Bronchial epithelial cell (primary cell): ENCODE measurements around the gene PFDN2. TPM values are rescaled to one million over a fixed set of nuclear protein-coding genes. Genes with fewer than 3 reads are reported as not detected.

Experiments
- total RNA-seq: library from RNA; depleted of rRNA; stranded (reverse); fragments of >200 nt; gene quantifications from 2 replicates; pipeline ENCODE4 v1.2.1, GENCODE V29; 2014

PFDN2 gene
- total RNA-seq, 1 donor from 2014 or later: 204 TPM

Other genes starting within 250 kb of the PFDN2 start
- not detected in 2 replicates for gene ITLN1, start 232.9 kb downstream of the PFDN2 start, total RNA-seq
- gene ITLN2, start 163.2 kb downstream of the PFDN2 start, total RNA-seq: 0.26 TPM in 1 of 2 replicates, not detected in the other
- 269 and 280 TPM in 2 replicates for gene F11R, start 96.9 kb downstream of the PFDN2 start, total RNA-seq
- gene TSTD1, start 79.1 kb downstream of the PFDN2 start, total RNA-seq: 55.5 and 87.1 TPM in 2 replicates
- gene USF1, start 72.1 kb downstream of the PFDN2 start, total RNA-seq: 58.4 and 70.2 TPM in 2 replicates
- gene ARHGAP30, start 48.1 kb downstream of the PFDN2 start, total RNA-seq: 1.3 and 3.1 TPM in 2 replicates
- gene NECTIN4, start 28.5 kb downstream of the PFDN2 start, total RNA-seq: 108 and 200 TPM in 2 replicates
- 1.3 and 5.0 TPM in 2 replicates for gene KLHDC9, start 19.7 kb downstream of the PFDN2 start, total RNA-seq
- 40.5 and 58.2 TPM in 2 replicates for gene NIT1, start 68 bp upstream of the PFDN2 start, total RNA-seq
- gene DEDD, start 14.6 kb upstream of the PFDN2 start, total RNA-seq: 26.9 and 31.9 TPM in 2 replicates
- gene UFC1, start 35.9 kb upstream of the PFDN2 start, total RNA-seq: 93.5 and 94.3 TPM in 2 replicates
- gene USP21, start 41.5 kb upstream of the PFDN2 start, total RNA-seq: 3.9 and 4.7 TPM in 2 replicates
- gene PPOX, start 48.4 kb upstream of the PFDN2 start, total RNA-seq: 10.0 and 11.0 TPM in 2 replicates
- gene B4GALT3, start 59.5 kb upstream of the PFDN2 start, total RNA-seq: 11.5 and 12.9 TPM in 2 replicates
- under 0.01 TPM in 1 of 2 replicates, not detected in the other for gene ADAMTS4, start 81.0 kb upstream of the PFDN2 start, total RNA-seq
- 131 and 132 TPM in 2 replicates for gene NDUFS2, start 84.3 kb upstream of the PFDN2 start, total RNA-seq
- gene FCER1G, start 97.3 kb upstream of the PFDN2 start, total RNA-seq: 0.26 TPM in 2 replicates
- not detected in 2 replicates for gene APOA2, start 105.6 kb upstream of the PFDN2 start, total RNA-seq
- 7.8 and 10.8 TPM in 2 replicates for gene TOMM40L, start 108.0 kb upstream of the PFDN2 start, total RNA-seq
- not detected in 2 replicates for gene NR1I3, start 120.2 kb upstream of the PFDN2 start, total RNA-seq
- gene PCP4L1, start 140.7 kb upstream of the PFDN2 start, total RNA-seq: 0.26 and 3.5 TPM in 2 replicates
- gene MPZ, start 191.9 kb upstream of the PFDN2 start, total RNA-seq: under 0.01 and 0.13 TPM in 2 replicates
- 14.8 and 15.0 TPM in 2 replicates for gene SDHC, start 196.3 kb upstream of the PFDN2 start, total RNA-seq
- not detected in 2 replicates for gene CFAP126, start 249.8 kb upstream of the PFDN2 start, total RNA-seq